ENCODE results near the gene HS3ST6. TPM values are rescaled to one million over a fixed set of nuclear protein-coding genes. Genes with fewer than 3 reads are reported as not detected.
A peak's percentile ranks its signal among the peaks of the same experiment; 100 is the strongest.
"Not testable (repeated sequence)": the region's sequence is repeated elsewhere in the genome, so short reads cannot be mapped to it uniquely, and the experiment has no call there.

HS3ST6 gene
- total RNA-seq, 2 donors from 2014 or later, result 0.31 to 11.8 TPM

DNA sequence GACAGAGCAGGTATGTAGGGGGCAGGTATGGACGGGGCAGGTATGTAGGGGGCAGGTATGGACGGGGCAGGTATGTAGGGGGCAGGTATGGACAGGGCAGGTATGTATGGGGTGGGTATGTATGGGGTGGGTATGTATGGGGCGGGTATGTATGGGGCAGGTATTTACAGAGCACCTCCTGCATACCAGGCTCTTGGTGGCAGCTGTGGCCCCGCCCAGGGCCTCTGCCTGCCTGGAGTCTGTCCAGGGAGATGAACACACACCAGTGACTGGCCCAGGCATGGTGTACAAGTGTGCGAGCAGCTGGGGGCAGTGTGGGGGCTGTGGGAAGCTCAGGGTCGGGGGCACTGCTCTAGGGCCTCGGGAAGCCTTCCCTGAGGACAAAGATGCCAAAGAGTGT, 31.8 kb upstream of the HS3ST6 start:
- ATAC-seq, result peak; percentile 65
- DNase-seq, result no peak
- intact Hi-C loops (cut with DNase I, micrococcal nuclease), result no loop called here

DNA sequence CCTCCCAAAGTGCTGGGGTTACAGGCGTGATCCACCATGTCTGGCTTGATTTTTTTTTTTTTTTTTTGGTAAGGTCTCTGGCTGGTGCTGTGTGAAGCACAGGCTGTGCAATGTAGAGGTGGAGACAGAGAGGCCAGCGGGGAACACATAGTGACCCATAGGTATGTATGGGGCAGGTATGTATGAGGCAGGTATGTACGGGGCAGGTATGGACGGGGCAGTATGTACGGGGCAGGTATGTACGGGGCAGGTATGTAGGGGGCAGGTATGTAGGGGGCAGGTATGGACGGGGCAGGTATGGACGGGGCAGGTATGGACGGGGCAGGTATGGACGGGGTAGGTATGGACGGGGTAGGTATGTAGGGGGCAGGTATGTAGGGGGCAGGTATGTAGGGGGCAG, 31.3 kb upstream of the HS3ST6 start:
- ATAC-seq, result no peak
- no peak for DNase-seq
- intact Hi-C loops (cut with DNase I, micrococcal nuclease), result no loop called here

DNA sequence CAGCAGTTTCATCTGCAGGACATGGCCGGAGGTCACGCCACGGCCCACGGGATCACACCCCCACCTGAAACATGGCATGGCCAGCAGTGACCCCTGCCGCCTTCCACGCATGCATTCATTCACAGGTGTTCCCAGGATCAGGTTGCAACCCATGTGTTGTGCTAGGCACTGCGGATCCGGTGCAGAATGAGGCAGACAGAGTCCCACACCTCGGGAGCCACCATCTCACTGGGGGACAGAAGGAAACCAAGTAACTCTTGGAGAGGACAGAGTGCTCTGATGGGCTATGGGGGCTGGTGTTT, 29.1 kb upstream of the HS3ST6 start:
- intact Hi-C loops (cut with DNase I, micrococcal nuclease), result no loop called here
- ATAC-seq, result no peak
- no peak for DNase-seq

DNA sequence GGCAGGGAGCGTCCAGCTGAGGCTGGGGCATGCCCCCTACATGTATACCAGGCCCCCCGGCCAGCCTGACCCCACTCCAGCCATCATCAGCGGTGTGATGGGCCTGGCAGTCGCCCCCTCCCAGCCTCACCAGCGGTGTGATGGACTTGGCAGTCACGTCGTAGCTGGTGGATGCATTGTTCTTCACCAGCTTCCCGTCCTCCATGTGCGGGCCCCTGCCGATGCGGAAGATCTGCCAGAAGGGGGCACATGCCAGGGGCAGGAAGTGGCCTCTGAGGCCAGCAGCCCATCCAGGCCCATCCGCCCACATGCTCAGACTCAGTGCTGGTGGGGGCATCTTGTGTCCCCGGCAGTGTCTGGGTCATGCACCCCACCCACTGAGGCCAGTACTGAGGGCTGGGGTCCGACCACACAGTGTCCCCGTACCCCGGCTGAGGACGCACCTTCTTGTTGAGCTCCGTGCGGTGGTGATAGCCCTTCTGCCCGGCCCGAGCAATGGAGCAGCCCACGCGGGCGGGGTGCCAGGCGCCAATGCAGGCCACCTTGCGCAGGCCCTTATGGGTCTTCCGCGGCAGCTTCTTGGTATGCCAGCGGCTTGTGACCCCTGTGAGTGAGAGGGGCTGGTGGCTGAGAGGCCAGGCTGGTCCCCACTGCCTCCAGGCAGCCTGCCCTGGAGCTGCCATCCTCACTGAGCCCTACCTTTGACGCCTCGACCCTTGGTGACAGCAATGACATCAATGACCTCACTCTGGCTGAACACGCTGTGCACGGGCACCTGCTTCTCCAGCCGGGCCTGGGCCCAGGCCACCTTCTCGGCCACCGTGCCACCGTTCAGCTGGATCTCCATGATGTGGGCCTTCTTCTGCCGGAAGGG, 28.5 kb upstream of the HS3ST6 start:
- ATAC-seq (no peak), DNase-seq (no peak)
- intact Hi-C loops (cut with DNase I, micrococcal nuclease), result no loop called here

DNA sequence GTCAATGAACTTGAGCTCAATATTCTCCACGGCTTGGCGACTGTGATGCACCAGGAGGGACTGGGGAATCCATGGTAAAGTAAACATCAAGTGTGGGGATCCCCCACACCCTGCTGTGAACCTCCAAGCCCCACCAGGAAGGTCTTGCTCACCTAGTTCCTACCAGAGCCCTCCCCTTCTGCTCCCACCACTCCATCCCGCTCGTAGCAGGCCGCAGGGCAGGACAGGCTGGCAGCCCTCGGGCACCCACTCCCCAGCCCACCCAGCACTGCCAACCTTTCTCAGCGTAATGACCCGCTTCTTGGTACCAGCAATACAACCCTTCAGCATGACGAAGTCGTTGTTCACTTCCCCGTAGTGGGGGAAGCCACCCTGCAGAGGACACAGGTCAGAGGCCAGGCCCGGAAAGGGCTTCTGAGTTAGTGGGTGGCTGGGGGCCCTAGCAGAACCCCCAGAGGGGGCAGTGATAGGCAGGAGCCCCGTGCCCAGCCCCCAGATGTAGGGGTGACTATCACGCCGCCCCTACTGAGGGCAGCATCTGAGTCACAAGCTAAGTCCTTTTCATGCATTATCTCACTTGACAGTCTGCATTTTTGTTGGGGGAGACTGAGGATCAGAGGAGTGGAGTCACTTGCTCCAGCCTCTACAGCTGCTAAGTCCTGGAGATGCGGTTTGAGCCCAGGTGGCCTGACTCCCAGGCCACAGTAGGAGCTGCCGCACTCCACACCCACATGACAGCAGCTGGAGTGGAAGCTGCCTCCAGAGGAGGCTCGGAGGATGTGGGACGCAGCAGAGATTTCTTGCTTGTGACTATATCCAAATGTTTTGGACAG, 27.6 kb upstream of the HS3ST6 start:
- ATAC-seq (no peak), DNase-seq (no peak)
- intact Hi-C loops (cut with DNase I, micrococcal nuclease), result no loop called here

DNA sequence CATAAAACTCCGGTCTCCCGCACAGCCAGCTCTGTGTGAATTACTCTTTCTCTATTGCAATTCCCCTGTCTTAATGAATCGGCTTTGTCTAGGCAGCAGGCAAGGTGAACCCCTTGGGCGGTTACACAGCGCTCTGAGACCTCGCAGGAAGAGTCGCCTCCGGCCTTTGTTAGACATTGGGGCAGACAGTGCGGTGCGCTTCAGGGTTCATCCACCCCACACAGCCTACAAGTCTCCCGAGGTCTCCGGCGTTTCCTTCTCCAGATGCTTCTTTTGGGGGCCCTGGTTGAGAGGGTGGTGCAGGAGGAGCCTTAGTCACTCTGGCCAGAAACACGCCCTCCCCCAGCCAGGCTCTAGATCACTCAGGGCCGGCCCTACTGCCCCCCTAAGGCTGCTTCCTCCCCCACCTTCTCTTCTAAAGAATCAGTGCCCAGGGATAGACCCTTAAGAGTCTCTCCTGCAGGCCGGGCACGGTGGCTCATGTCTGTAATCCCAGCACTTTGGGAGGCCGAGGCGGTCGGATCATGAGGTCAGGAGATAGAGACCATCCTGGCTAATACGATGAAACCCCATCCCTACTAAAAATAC, 26.5 kb upstream of the HS3ST6 start:
- ATAC-seq (no peak), DNase-seq (no peak)
- intact Hi-C loops (cut with DNase I, micrococcal nuclease), result no loop called here

DNA sequence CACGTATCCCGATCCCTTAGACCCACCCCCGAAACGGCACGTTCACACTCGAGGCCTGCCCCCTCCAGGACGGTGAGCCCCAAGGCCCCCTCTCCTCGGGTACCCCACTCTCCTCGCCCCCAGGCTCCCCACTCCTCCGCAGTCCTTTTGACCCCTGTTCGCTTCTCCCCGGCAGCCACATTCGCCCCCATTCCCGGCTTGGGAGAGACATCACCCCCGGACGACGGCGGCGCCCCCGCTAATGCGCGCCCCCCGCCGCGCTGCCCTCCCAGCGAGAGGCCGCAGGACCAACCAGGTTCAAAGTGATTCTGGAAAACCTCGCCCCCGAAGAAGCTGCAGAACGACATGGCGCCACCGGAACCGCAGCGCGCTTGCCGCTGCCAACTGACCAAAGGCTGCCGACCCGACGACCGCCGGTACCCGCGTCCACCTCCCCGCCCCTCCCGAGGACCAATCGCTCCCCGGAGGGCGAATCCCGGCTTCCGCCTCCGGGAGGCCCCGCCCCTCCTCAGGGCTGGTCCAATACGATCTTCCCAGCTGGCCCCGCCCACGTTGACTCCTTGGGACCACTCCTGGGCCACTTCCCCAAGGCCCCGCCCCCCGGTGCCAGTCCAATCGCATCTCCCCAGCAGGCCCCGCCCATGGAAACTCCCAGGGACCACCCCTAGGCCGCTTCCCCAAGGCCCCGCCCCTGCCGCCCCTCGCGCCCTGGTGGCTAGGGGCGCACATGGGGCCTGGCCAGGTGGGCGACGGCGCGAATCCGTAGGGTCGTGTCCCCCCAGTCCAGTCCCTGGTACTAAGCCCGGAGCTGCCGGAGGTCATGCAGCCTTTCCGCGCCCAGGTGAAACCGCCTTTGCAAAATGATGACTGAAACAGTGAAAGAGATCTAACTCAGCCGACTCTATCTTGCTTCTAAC, 24.9 kb upstream of the HS3ST6 start, which contains the start of gene MSRB1:
Gene MSRB1, minus strand, starts transcription at position 390 of the 917 bp plus-strand sequence. Its CDS starts 43 bp downstream, at position 347.
- intact Hi-C loops (cut with DNase I, micrococcal nuclease), result no loop called here
- ATAC-seq, result peak; percentile 83

DNA sequence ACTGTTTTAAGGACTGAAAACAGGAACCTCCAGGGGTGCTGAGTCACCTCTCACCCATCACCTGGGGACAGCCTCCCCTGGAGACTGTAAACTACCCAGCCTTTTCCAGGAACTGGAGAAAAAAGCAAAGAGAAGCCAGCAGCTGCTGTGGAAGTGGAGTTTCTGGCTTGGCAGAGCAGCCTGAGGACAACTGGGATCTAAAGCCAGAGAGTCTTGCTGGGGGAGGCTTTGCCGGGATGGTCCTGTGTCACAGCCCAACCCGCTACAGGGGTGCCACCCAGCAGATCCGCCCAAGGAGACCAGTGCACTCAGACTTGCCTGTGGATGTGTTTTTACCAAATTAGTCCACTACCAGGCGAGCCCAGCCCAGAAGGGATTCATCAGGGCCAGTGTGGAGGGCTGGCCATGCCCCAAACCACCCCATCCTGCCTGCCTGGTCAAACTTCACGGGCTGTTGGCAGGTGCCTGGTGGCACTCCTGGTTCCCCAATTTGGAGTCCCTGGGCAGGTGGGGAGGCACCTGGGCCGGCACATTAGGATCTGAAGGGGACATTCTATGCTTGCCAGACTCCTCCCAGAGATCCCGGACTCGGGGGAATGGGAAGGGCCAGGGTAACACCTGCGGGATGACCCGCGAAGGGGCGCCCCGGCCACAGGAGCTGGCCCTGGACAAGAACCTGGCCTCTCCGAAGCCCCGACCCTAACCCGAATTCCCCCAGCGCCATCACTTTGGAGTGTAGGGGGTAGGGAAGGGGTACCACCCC, 24.0 kb upstream of the HS3ST6 start:
- peak; percentile 6 for ATAC-seq
- DNase-seq, result peak in 1 of 2 donors; percentile 45
- intact Hi-C loops (cut with DNase I, micrococcal nuclease), result no loop called here

More for the DNA sequence above, 24.9 kb upstream of the HS3ST6 start, which contains the start of gene MSRB1:
- peak; percentile 100 for DNase-seq

DNA sequence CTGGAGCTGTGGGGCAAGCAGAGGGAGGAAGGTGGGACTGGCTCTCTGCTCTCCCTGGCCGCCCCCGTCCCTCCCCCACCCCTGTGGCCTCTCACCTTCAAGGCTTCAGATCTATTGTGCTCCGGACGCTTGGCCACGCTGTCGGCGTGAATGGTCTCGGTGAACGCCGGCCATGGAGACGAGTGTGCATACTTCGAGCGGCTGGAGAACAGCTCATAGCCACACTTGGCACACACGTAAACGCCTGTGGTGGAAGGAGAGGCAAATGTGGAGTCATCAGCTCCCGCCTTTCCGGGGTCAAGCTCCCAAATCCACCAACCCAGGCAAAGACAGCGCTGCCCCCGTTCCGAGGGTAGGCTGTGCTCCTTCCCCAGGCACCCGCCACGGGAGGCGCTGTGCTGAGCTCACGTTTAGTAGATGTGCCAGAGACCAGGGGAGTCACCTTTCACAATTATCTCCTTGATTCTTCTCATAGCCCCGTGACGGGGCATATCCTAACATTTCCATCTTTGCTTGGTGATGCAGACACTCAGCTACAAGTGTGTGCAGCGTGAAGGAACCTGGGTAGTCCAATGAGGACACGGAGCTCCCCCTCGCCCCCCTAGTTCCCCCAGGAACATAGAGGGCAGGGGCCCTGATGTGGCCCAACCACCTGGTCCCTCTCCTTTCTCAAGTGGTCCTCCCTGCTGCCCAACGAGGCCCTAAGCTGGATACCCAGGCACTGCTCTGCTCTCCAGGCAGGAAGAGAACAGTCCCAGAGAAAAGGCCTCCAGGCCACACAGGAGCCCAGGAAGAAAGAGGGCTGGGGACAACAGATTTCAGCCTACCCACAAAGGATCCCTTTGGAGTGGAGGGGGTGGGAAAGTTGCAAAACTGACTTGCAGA, 23.2 kb upstream of the HS3ST6 start:
- no peak for DNase-seq
- intact Hi-C loops (cut with DNase I, micrococcal nuclease), result no loop called here
- ATAC-seq, result no peak

DNA sequence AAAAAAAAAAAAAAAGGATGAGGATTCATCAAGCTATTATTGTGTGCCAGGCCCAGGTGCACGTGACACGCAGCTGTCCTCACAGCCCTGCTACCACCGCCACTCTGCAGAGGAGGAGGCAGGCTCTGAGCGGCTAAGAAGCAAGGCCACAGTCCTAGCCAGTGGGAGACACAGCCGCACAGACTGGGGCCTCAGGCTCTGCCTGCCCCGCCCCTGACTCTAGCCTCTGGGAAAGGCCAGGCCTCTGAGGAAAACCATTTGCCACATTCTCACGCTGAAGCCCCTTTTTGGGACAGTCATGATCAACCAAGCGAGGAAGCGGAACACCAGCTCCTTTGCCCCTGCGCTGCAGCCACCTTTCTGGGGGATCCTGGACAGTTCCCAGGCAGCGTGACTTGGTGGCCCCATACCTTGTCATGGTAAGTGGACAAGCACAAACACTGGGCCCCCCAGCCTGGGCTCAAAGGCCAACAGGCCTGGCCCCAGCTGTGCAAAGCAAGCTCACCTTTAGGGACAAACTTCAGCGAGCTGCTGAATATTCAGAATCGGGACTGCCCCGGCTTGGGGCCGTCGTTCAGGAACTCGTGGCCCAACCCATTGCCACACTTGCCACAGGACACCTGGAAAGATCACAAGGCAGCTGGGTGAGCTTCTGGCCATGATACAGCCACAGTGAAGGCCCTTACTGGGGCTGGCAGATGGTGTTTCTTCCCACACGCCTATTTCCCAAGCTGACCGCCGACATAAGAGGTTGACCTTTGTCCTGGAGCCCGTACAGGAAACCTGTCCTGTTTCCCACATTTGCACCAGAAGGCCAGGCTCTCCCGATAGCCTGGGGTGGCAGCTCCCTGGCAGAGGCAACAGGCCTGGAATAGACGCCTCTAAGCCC, 22.3 kb upstream of the HS3ST6 start:
- intact Hi-C loops (cut with DNase I, micrococcal nuclease), result no loop called here
- ATAC-seq, result peak; percentile 36
- DNase-seq, result peak; percentile 54 to 60

DNA sequence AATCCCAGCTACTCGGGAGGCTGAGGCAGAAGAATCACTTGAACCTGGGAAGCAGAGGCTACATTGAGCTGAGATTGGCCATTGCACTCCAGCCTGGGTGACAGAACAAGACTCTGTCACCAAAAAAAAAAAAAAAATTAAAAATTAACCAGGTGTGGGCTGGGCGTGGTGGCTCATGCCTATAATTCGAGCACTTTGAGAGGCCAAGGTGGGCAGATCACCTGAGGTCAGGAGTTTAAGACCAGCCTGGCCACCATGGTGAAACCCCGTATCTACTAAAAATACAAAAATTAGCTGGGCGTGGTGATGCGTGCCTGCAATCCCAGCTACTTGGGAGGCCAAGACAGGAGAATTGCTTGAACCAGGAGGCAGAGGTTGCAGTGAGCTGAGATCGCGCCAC, 21.6 kb upstream of the HS3ST6 start:
- peak; percentile 12 for ATAC-seq
- intact Hi-C loops (cut with DNase I, micrococcal nuclease); DNase-seq: not testable (repeated sequence)

DNA sequence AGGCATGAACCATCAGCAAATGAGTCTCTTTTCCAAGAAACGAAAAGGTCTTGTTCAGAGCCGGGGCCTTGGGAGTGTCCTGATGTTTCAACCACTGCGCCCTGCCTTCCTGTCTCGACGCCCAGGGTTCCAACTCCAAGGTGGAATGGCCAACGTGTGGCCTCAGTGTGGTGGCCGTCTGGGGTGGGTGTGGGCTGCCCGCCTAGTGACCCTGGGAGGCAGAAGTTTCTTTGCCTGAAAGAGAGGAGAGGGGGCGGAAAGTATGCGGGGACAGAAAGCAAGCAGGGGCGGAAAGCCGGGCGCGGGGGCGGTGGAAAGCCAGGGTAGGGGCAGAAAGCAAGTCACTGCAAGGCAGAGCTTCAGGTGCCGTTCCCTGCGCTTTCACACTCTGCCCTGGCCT, 20.7 kb upstream of the HS3ST6 start:
- intact Hi-C loops (cut with DNase I, micrococcal nuclease), result no loop called here
- ATAC-seq (no peak), DNase-seq (no peak)

DNA sequence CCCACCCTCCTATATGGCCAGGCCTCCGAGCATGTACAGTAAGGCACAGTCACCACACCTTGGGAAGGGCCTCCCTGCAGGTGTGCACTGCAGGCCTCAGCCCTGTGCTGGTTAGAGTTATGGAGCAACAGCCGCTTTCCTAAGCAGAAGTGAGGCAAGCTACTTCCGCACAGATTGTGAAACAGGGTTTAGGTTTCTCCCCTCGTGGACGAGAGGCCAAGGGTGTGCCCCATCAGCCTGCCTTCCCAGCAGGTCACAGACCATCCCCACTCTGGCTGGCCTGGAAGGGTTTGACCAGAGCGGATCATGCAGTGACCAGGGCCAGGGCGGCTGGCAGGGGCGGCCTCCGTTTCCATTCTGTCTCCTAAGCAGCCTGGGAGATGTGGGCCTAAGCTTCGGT, 20.1 kb upstream of the HS3ST6 start:
- intact Hi-C loops (cut with DNase I, micrococcal nuclease), result no loop called here
- DNase-seq (no peak), ATAC-seq (no peak)

DNA sequence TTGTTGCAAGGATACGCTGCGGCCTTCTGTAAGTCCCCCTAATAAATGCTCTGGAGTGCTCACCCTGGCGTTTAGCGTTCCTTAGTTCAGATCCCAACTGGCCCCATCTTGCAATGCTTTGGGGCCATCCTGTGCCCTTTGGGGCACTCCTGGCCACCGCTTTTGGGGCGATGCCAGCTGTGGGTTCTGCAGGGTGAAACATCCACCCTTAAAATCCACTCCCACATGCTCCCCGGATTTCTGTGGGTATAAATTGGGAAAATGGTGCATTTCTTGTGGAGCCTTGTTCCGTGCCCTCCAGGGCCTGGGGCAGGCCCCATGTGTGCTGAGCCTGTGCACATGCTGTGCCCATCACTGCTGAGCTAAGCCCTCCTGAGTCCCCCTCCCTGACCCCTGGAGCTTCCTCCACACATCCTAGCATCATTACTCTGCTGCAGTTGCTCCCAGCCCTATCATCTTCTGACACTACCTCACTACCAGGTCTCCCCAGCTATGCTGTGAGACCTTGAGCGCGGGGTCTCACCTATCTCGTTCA, 18.8 kb upstream of the HS3ST6 start:
- DNase-seq, result no peak
- intact Hi-C loops (cut with DNase I, micrococcal nuclease), result no loop called here
- ATAC-seq, result no peak

DNA sequence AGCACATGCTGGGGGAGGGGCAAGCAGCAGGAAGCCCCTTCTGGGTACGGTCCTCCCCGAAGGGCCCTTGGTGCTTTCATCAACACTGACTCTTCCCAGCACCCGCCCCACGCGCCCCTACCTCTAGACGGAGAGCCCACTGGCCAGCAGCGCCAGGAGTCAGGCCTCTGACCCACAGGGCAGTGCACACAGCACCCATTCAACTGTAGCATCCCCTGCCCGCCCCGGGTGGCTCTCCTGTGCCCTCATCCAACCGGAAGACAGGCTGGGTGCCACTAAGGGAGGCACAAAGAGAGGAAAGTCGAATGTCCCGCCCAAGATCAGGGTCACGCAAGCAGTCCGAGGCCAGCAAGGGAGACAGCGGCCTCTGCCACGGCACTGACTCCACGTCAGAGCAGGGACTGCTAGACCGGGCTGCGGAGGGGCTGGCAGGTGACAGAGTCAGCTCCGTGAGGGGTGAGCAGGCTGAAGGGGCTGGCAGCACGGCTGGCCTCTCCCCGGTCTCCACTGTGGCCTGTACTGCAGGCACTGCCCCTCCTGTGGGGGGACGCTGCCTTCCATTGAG, 15.0 kb upstream of the HS3ST6 start:
- ATAC-seq (no peak), DNase-seq (no peak)
- intact Hi-C loops (cut with DNase I, micrococcal nuclease), result loop anchor here in 1 of 2 donors (5.0 kb wide), 1 partner anchor 71 kb away; no protein-coding TSS in a partner anchor

Data from left colon (tissue), 2 donors.